K562 (cell line): ENCODE results near the gene MICOS13. TPM values are rescaled to one million over a fixed set of nuclear protein-coding genes. Genes with fewer than 3 reads are reported as not detected.

ENCODE experiments used
- BCL6 ChIP-seq: fragments of 250-450 bp; sonication (Bioruptor Pico); IDR thresholded peaks from 2 replicates; pipeline ENCODE4 v1.4.0; 2020
- CSDE1 ChIP-seq, 2 experiments: fragments of 450-650 bp; IDR thresholded peaks; 2 replicates each; pipeline ENCODE4 v1.6.1; 2016; ENCODE audit warnings: mild to moderate bottlenecking in 1 of 2
- MTA1 ChIP-seq: fragments of 450-650 bp; IDR thresholded peaks from 2 replicates; pipeline ENCODE4 v1.6.1; 2017; ENCODE audit warnings: borderline replicate concordance
- SUPT5H ChIP-seq: fragments of 450-650 bp; IDR thresholded peaks from 2 replicates; pipeline ENCODE4 v1.6.1; 2016
- TEAD1 ChIP-seq, 2 experiments: fragments of 450-650 bp in 1 of 2; sonication (generic) in 1 of 2; formaldehyde crosslinking; IDR thresholded peaks; 2 replicates each; pipeline versions ENCODE4 v1.4.0 to v1.8.0; 2020 to 2022; ENCODE audit warnings: mild to moderate bottlenecking in 2 of 2, missing genetic modification reagents in 1 of 2
- TEAD2 ChIP-seq: fragments of 450-650 bp; IDR thresholded peaks from 2 replicates; pipeline ENCODE4 v1.6.1; 2016; ENCODE audit warnings: missing genetic modification characterization, control low read depth, missing compliant biosample characterization
- YY1 ChIP-seq, 3 experiments: IDR thresholded peaks; 2 replicates each; pipeline ENCODE4 v1.6.1; 2011; ENCODE audit warnings: low read length in 2 of 3, mild to moderate bottlenecking in 2 of 3, moderate library complexity in 2 of 3, borderline replicate concordance in 1 of 3, control low read depth in 1 of 3, low read depth in 1 of 3; ENCODE audit not compliant: insufficient read depth in 3 of 3, insufficient replicate concordance in 2 of 3, control insufficient read depth in 1 of 3, insufficient read length in 1 of 3; ENCODE audit errors: extremely low read depth in 1 of 3
- ZBTB49 ChIP-seq: sonication (generic); formaldehyde crosslinking; IDR thresholded peaks from 2 replicates; pipeline ENCODE4 v1.8.0; 2022; ENCODE audit warnings: missing genetic modification reagents, mild to moderate bottlenecking, borderline replicate concordance
- ZMIZ1 ChIP-seq, 2 experiments: fragments of 150-350 bp in 1 of 2; IDR thresholded peaks; 2 replicates each; pipeline ENCODE4 v1.6.1; 2012 to 2016; ENCODE audit warnings: low read depth in 2 of 2, low read length in 2 of 2, mild to moderate bottlenecking in 1 of 2, moderate library complexity in 1 of 2
- ZNF41 ChIP-seq: fragments of 250-450 bp; sonication (Bioruptor Pico); conservative IDR thresholded peaks from 2 replicates; pipeline ENCODE4 v1.4.0; 2020; ENCODE audit warnings: mild to moderate bottlenecking
- ZNF75A ChIP-seq: fragments of 450-650 bp; formaldehyde crosslinking; IDR thresholded peaks from 2 replicates; pipeline ENCODE4 v1.4.0; 2020; ENCODE audit warnings: mild to moderate bottlenecking
- polyA plus RNA-seq, 8 experiments: library from polyadenylated mRNA; depleted of rRNA in 4 of 8; stranded (reverse) in 5 of 8; unstranded in 3 of 8; fragments of >200 nt; fragmentation: Nextera tagmentation in 2 of 8; fragmentation: Illumina TruSeq in 1 of 8; extraction: Ambion mirVana in 2 of 8; extraction: Trizol in 1 of 8; gene quantifications; 2 replicates each; pipeline versions ENCODE4 v1.2.1 to v1.2.3, GENCODE V29; 2011 to 2014; ENCODE audit warnings: inconsistent platforms in 1 of 8, missing spikeins in 1 of 8
- total RNA-seq, 7 experiments: library from RNA; depleted of rRNA in 6 of 7; stranded (reverse); fragments of >200 nt in 6 of 7; fragmentation: Illumina TruSeq in 2 of 7; extraction: Trizol in 2 of 7; gene quantifications; 2 replicates each; pipeline versions ENCODE4 v1.2.1 to v1.2.3, GENCODE V29; 2011 to 2021; ENCODE audit warnings: low replicate concordance in 1 of 7
- TF ChIP-seq, protein P1 (sequence below), 3 experiments: fragments of 200-800 bp in 1 of 3; fragments of 250-450 bp in 1 of 3; fragments of 450-650 bp in 1 of 3; sonication (Bioruptor Pico) in 1 of 3; sonication (Bioruptor generic) in 1 of 3; formaldehyde crosslinking in 1 of 3; IDR thresholded peaks; 2 replicates each; pipeline versions ENCODE4 v1.6.1 to v1.8.0; 2016 to 2022; ENCODE audit warnings: mild to moderate bottlenecking in 2 of 3, missing genetic modification characterization in 2 of 3, missing compliant biosample characterization in 1 of 3, moderate library complexity in 1 of 3
- TF ChIP-seq, protein P2 (sequence below): fragments of 250-450 bp; sonication (Bioruptor Pico); IDR thresholded peaks from 2 replicates; pipeline ENCODE4 v1.4.0; 2020; ENCODE audit warnings: mild to moderate bottlenecking, moderate library complexity

Gene MICOS13
- total and polyA plus RNA-seq, 9 of the 15 experiments (the other 6 are each of a cell fraction or from before 2014, with no cell fraction given) = 15.5 to 220 (median 49.4) TPM

DNA sequence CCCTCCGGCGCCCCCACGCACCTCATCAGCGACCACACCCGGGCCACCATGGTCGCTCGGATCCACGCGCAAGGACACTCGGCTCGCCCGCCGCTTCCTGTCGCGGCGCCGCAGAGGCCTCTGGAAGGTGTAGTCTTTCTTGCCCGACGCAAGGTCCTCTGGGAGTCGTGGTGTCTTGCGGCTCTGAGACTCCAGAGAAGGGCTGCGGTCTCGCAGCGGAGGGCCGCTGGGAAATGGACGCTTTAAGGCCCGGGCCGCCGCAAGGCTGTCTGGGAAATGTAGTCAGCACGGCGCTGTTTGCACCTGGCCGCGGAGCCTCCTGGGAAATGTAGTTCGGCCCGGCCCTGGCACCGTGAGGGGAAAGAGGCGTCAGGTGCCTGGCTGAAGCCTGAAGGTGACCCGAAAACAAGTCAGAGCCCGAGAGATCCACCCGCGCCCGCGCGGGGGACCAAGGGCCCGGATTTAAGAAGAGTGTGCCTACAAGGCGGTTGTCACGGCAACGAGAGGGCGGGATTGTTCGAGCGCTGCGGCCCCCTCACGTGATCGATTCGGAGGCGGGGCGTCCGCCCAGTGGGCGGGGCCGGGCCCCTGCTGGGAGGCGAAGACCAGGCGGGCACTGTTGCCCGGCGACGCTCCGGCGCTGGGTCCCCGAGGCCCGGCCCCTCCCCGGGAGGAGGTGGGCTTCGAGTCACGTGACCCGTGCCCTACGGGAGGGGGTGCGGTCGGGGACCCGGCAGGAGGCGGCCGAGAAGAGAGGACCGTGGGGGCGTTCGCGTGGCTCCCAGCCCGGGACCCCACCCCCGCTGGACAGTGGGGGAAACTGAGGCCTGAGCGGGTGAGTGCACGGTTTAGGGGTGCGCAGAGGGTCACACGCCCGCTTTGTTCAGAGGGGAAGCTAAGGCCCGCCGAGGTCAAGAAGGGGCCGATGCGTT is at the start of gene MICOS13, which contains the start of gene HSD11B1L (continued):
- 0 out of 4 replicates have a peak, but pooled peaks have one; percentile 37 to 52 for TF ChIP-seq ZMIZ1 (IDR thresholded peaks at IDR 0.05; ENCODE audit: low read depth in 2 of 2, low read length in 2 of 2)
- TF ChIP-seq CSDE1 (IDR thresholded peaks at IDR 0.05) = peak in 1 of 2 experiments; percentile 92; a peak in 1 of 4 replicates
- TF ChIP-seq SUPT5H = peak; percentile 85; the same call in 1 of the 2 replicates
- TF ChIP-seq BCL6 (CRISPR knock-in tag) = peak; percentile 60; the same call in 1 of the 2 replicates
- TF ChIP-seq ZBTB49 (CRISPR knock-in tag) = no peak
- TF ChIP-seq TEAD1 (CRISPR knock-in tag; IDR thresholded peaks at IDR 0.05) = peak in 1 of 2 experiments; percentile 57; a peak in 2 of 4 replicates
- peak; percentile 26 to 89 (median 84) for TF ChIP-seq YY1 (IDR thresholded peaks at IDR 0.05; ENCODE audit: borderline replicate concordance in 1 of 3, control insufficient read depth in 1 of 3, extremely low read depth in 1 of 3, insufficient read depth in 3 of 3, insufficient read length in 1 of 3, insufficient replicate concordance in 2 of 3, low read depth in 1 of 3, low read length in 2 of 3)
- TF ChIP-seq, protein P1, sequence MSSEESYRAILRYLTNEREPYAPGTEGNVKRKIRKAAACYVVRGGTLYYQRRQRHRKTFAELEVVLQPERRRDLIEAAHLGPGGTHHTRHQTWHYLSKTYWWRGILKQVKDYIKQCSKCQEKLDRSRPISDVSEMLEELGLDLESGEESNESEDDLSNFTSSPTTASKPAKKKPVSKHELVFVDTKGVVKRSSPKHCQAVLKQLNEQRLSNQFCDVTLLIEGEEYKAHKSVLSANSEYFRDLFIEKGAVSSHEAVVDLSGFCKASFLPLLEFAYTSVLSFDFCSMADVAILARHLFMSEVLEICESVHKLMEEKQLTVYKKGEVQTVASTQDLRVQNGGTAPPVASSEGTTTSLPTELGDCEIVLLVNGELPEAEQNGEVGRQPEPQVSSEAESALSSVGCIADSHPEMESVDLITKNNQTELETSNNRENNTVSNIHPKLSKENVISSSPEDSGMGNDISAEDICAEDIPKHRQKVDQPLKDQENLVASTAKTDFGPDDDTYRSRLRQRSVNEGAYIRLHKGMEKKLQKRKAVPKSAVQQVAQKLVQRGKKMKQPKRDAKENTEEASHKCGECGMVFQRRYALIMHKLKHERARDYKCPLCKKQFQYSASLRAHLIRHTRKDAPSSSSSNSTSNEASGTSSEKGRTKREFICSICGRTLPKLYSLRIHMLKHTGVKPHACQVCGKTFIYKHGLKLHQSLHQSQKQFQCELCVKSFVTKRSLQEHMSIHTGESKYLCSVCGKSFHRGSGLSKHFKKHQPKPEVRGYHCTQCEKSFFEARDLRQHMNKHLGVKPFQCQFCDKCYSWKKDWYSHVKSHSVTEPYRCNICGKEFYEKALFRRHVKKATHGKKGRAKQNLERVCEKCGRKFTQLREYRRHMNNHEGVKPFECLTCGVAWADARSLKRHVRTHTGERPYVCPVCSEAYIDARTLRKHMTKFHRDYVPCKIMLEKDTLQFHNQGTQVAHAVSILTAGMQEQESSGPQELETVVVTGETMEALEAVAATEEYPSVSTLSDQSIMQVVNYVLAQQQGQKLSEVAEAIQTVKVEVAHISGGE (CRISPR knock-in tag; IDR thresholded peaks at IDR 0.05) = peak in 2 of 3 experiments; percentile 56 to 95; a peak in 3 of 6 replicates
- no peak for TF ChIP-seq TEAD2 (tag)
- no peak for TF ChIP-seq ZNF75A (CRISPR knock-in tag)
- TF ChIP-seq ZNF41 (CRISPR knock-in tag) = no peak
- TF ChIP-seq, protein P2, sequence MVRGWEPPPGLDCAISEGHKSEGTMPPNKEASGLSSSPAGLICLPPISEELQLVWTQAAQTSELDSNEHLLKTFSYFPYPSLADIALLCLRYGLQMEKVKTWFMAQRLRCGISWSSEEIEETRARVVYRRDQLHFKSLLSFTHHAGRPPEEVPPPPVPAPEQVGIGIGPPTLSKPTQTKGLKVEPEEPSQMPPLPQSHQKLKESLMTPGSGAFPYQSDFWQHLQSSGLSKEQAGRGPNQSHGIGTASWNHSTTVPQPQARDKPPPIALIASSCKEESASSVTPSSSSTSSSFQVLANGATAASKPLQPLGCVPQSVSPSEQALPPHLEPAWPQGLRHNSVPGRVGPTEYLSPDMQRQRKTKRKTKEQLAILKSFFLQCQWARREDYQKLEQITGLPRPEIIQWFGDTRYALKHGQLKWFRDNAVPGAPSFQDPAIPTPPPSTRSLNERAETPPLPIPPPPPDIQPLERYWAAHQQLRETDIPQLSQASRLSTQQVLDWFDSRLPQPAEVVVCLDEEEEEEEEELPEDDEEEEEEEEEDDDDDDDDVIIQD (CRISPR knock-in tag) = no peak
- peak; percentile 96 for TF ChIP-seq MTA1
